IPS-15b (cell line): ENCODE data around the gene MCOLN3.
A peak's percentile ranks its signal among the peaks of the same experiment; 100 is the strongest.

Experiments
- H3K27me3 ChIP-seq: one replicate; pipeline ENCODE4 v1.6.1; 2013; ENCODE audit warnings: low read length; ENCODE audit not compliant: control insufficient read depth, insufficient read depth
- H3K36me3 ChIP-seq: one replicate; pipeline ENCODE4 v1.6.1; 2013; ENCODE audit warnings: low read length; ENCODE audit not compliant: control insufficient read depth, insufficient read depth
- H3K4me1 ChIP-seq: one replicate; pipeline ENCODE4 v1.6.1; 2013; ENCODE audit warnings: mild to moderate bottlenecking, low read length; ENCODE audit not compliant: control insufficient read depth, insufficient read depth
- H3K4me3 ChIP-seq: one replicate; pipeline ENCODE4 v1.5.1; 2013; ENCODE audit warnings: low read depth, low read length
- H3K9ac ChIP-seq: one replicate; pipeline ENCODE4 v1.6.1; 2013; ENCODE audit warnings: low read depth, mild to moderate bottlenecking, low read length
- H3K9me3 ChIP-seq: one replicate; pipeline ENCODE4 v1.6.1; 2013; ENCODE audit warnings: mild to moderate bottlenecking, low read length; ENCODE audit not compliant: control insufficient read depth, insufficient read depth

MCOLN3 gene

GRCh38 chr1:85048296-85049064, at the start of gene MCOLN3:
Gene MCOLN3, minus strand, starts transcription at chr1:85048500. Its CDS starts 3,140 bp downstream, at chr1:85045360.
- Histone ChIP-seq H3K4me1 (peaks cover 3% of the 10 kb centered on the region), H3K9me3 (no peaks in the 10 kb centered on the region), H3K27me3 (peaks cover 54% of the 10 kb centered on the region), H3K9ac (no peak within 1 kb of the TSS), H3K4me3 (peak within 1 kb of the TSS; percentile 55), H3K36me3 (no peaks in the 10 kb centered on the region)

- no peak overlapping the region for H3K9ac ChIP-seq
- peaks cover 8% of the 10 kb centered on the region for H3K4me1 ChIP-seq
- H3K27me3 ChIP-seq, result no peaks in the 10 kb centered on the region
- no peaks in the 10 kb centered on the region for H3K9me3 ChIP-seq
- no peak overlapping the region for H3K4me3 ChIP-seq
- no peaks in the 10 kb centered on the region for H3K36me3 ChIP-seq
These were observed 45.3 kb upstream of the MCOLN3 start for GRCh38 chr1:85093644-85094043.

- no peaks in the 10 kb centered on the region for H3K27me3 ChIP-seq
- H3K4me3 ChIP-seq, result no peak overlapping the region
- H3K4me1 ChIP-seq, result peaks cover 8% of the 10 kb centered on the region
- no peak overlapping the region for H3K9ac ChIP-seq
- H3K36me3 ChIP-seq, result no peaks in the 10 kb centered on the region
- no peaks in the 10 kb centered on the region for H3K9me3 ChIP-seq
These were observed 43.5 kb upstream of the MCOLN3 start for GRCh38 chr1:85091671-85092280.

- Histone ChIP-seq H3K27me3 (no peaks in the 10 kb centered on the region), H3K9me3 (no peaks in the 10 kb centered on the region), H3K36me3 (no peaks in the 10 kb centered on the region), H3K4me3 (no peak overlapping the region), H3K9ac (no peak overlapping the region), H3K4me1 (peaks cover 8% of the 10 kb centered on the region)
These were observed 41.9 kb upstream of the MCOLN3 start for GRCh38 chr1:85090225-85090624.

- Histone ChIP-seq H3K9me3 (no peaks in the 10 kb centered on the region), H3K4me3 (no peak overlapping the region), H3K36me3 (no peaks in the 10 kb centered on the region), H3K27me3 (no peaks in the 10 kb centered on the region), H3K4me1 (peaks cover 8% of the 10 kb centered on the region), H3K9ac (no peak overlapping the region)
These were observed 40.9 kb upstream of the MCOLN3 start for GRCh38 chr1:85089203-85089602.

- no peaks in the 10 kb centered on the region for H3K9me3 ChIP-seq
- H3K9ac ChIP-seq, result no peak overlapping the region
- no peaks in the 10 kb centered on the region for H3K27me3 ChIP-seq
- H3K36me3 ChIP-seq, result no peaks in the 10 kb centered on the region
- H3K4me3 ChIP-seq, result no peak overlapping the region
- H3K4me1 ChIP-seq, result peaks cover 6% of the 10 kb centered on the region
These were observed 40.1 kb upstream of the MCOLN3 start for GRCh38 chr1:85088408-85088784.

GRCh38 chr1:85087659-85088407, 39.5 kb upstream of the MCOLN3 start:
- Histone ChIP-seq H3K9me3 (no peaks in the 10 kb centered on the region), H3K9ac (no peak overlapping the region), H3K4me1 (peaks cover 6% of the 10 kb centered on the region), H3K27me3 (no peaks in the 10 kb centered on the region), H3K4me3 (no peak overlapping the region), H3K36me3 (no peaks in the 10 kb centered on the region)

GRCh38 chr1:85085417-85085816, 37.1 kb upstream of the MCOLN3 start:
- H3K27me3 ChIP-seq, result no peaks in the 10 kb centered on the region
- H3K4me1 ChIP-seq, result no peaks in the 10 kb centered on the region
- H3K9me3 ChIP-seq, result no peaks in the 10 kb centered on the region
- H3K9ac ChIP-seq, result no peak overlapping the region
- no peak overlapping the region for H3K4me3 ChIP-seq
- no peaks in the 10 kb centered on the region for H3K36me3 ChIP-seq

- Histone ChIP-seq H3K36me3 (no peaks in the 10 kb centered on the region), H3K4me3 (no peak overlapping the region), H3K27me3 (no peaks in the 10 kb centered on the region), H3K9me3 (no peaks in the 10 kb centered on the region), H3K4me1 (no peaks in the 10 kb centered on the region), H3K9ac (no peak overlapping the region)
These were observed 30.6 kb upstream of the MCOLN3 start for GRCh38 chr1:85078903-85079302.

- no peaks in the 10 kb centered on the region for H3K27me3 ChIP-seq
- no peaks in the 10 kb centered on the region for H3K4me1 ChIP-seq
- H3K9ac ChIP-seq, result no peak overlapping the region
- no peaks in the 10 kb centered on the region for H3K9me3 ChIP-seq
- H3K4me3 ChIP-seq, result no peak overlapping the region
- H3K36me3 ChIP-seq, result no peaks in the 10 kb centered on the region
These were observed 26.2 kb upstream of the MCOLN3 start for GRCh38 chr1:85074365-85074964.

- H3K9me3 ChIP-seq, result no peaks in the 10 kb centered on the region
- H3K4me1 ChIP-seq, result no peaks in the 10 kb centered on the region
- no peaks in the 10 kb centered on the region for H3K36me3 ChIP-seq
These were observed 22.7 kb upstream of the MCOLN3 start for GRCh38 chr1:85070972-85071492.

More at GRCh38 chr1:85070972-85071492, 22.7 kb upstream of the MCOLN3 start:
- Histone ChIP-seq H3K9ac (no peak overlapping the region), H3K27me3 (no peaks in the 10 kb centered on the region), H3K4me3 (no peak overlapping the region)
